Measurements from ENCODE around the gene FAM53A.

FAM53A gene

DNA sequence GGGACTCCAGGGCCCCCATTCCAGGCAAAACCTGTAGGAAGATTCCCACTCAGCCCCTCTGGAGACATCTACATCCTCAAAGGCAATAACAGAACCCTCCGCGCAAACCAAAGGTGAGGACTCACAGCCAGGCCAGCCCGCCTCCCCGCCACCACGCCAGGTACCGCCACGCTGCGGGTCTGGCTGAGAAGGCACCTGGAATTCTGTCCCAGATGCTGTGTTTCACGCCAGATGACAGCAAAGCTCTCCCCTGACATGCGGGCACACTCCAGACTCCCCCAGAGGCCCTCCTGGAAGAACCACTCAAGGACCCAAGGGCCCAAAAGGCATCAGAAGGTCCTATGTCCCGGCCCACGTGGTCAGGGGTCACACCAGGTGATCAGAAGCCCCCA, 59.6 kb downstream of the FAM53A start:
- Histone ChIP-seq H3K27ac (ENCODE audit: extremely low read depth, low read depth, low read length) (no peak overlapping the region), H3K36me3 (ENCODE audit: control insufficient read depth in 2 of 2, insufficient read depth in 1 of 2, low read length in 2 of 2) (no peaks in the 10 kb centered on the region), H3K4me3 (ENCODE audit: low read depth, low read length) (no peak overlapping the region), H3K9me3 (ENCODE audit: control insufficient read depth, insufficient read depth, low read depth, low read length) (no peaks in the 10 kb centered on the region), H3K4me1 (ENCODE audit: control insufficient read depth, insufficient read depth, low read length) (no peaks in the 10 kb centered on the region)
- TF ChIP-seq ZNF274 (IDR thresholded peaks at IDR 0.05; ENCODE audit: low read length) (no peak), ZNF274 (tag by site-specific recombination; IDR thresholded peaks at IDR 0.05; ENCODE audit: borderline replicate concordance) (no peak), ZNF776 (tag by site-specific recombination; IDR thresholded peaks at IDR 0.05; ENCODE audit: borderline replicate concordance) (no peak), BCL11B (tag by site-specific recombination; IDR thresholded peaks at IDR 0.05; ENCODE audit: low read depth) (no peak), ZNF133 (tag by site-specific recombination; IDR thresholded peaks at IDR 0.05) (no peak), HOXC10 (CRISPR knock-in tag; IDR thresholded peaks at IDR 0.05) (no peak), ZNF629 (tag by site-specific recombination; IDR thresholded peaks at IDR 0.05) (no peak), ZBTB8A (tag by site-specific recombination; IDR thresholded peaks at IDR 0.05) (no peak), ZNF37A (tag by site-specific recombination; IDR thresholded peaks at IDR 0.05) (no peak), ZNF571 (tag by site-specific recombination; IDR thresholded peaks at IDR 0.05) (no peak), ZNF791 (tag by site-specific recombination; IDR thresholded peaks at IDR 0.05) (no peak), ZNF549 (tag by site-specific recombination; IDR thresholded peaks at IDR 0.05) (no peak), ZNF473 (tag by site-specific recombination; IDR thresholded peaks at IDR 0.05) (no peak), ZNF561 (tag by site-specific recombination; IDR thresholded peaks at IDR 0.05; ENCODE audit: borderline replicate concordance) (no peak)
- TF ChIP-seq, protein P1, sequence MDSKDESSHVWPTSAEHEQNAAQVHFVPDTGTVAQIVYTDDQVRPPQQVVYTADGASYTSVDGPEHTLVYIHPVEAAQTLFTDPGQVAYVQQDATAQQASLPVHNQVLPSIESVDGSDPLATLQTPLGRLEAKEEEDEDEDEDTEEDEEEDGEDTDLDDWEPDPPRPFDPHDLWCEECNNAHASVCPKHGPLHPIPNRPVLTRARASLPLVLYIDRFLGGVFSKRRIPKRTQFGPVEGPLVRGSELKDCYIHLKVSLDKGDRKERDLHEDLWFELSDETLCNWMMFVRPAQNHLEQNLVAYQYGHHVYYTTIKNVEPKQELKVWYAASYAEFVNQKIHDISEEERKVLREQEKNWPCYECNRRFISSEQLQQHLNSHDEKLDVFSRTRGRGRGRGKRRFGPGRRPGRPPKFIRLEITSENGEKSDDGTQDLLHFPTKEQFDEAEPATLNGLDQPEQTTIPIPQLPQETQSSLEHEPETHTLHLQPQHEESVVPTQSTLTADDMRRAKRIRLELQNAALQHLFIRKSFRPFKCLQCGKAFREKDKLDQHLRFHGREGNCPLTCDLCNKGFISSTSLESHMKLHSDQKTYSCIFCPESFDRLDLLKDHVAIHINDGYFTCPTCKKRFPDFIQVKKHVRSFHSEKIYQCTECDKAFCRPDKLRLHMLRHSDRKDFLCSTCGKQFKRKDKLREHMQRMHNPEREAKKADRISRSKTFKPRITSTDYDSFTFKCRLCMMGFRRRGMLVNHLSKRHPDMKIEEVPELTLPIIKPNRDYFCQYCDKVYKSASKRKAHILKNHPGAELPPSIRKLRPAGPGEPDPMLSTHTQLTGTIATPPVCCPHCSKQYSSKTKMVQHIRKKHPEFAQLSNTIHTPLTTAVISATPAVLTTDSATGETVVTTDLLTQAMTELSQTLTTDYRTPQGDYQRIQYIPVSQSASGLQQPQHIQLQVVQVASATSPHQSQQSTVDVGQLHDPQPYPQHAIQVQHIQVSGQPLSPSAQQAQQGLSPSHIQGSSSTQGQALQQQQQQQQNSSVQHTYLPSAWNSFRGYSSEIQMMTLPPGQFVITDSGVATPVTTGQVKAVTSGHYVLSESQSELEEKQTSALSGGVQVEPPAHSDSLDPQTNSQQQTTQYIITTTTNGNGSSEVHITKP (tag by site-specific recombination; IDR thresholded peaks at IDR 0.05), result no peak
- ChIA-PET CTCF (no interaction called here), POLR2A (no interaction called here)

GRCh38 chr4:1623821-1624518, 60.1 kb downstream of the FAM53A start:
- H3K9me3 ChIP-seq (ENCODE audit: control insufficient read depth, insufficient read depth, low read depth, low read length), result no peaks in the 10 kb centered on the region
- no peak overlapping the region for H3K27ac ChIP-seq (ENCODE audit: extremely low read depth, low read depth, low read length)
- TF ChIP-seq ZNF544 (tag by site-specific recombination; IDR thresholded peaks at IDR 0.05) (no peak), ZNF530 (tag by site-specific recombination; IDR thresholded peaks at IDR 0.05; ENCODE audit: low read depth) (no peak), ZNF423 (tag by site-specific recombination; IDR thresholded peaks at IDR 0.05) (no peak), ZNF10 (tag by site-specific recombination; IDR thresholded peaks at IDR 0.05) (no peak), ZBTB21 (tag by site-specific recombination; IDR thresholded peaks at IDR 0.05) (no peak), ZFP3 (tag by site-specific recombination; IDR thresholded peaks at IDR 0.05; ENCODE audit: low read depth) (no peak), ZNF175 (tag by site-specific recombination; IDR thresholded peaks at IDR 0.05) (no peak), ZNF433 (tag by site-specific recombination; IDR thresholded peaks at IDR 0.05; ENCODE audit: low read depth) (no peak)
- TF ChIP-seq, protein P2, sequence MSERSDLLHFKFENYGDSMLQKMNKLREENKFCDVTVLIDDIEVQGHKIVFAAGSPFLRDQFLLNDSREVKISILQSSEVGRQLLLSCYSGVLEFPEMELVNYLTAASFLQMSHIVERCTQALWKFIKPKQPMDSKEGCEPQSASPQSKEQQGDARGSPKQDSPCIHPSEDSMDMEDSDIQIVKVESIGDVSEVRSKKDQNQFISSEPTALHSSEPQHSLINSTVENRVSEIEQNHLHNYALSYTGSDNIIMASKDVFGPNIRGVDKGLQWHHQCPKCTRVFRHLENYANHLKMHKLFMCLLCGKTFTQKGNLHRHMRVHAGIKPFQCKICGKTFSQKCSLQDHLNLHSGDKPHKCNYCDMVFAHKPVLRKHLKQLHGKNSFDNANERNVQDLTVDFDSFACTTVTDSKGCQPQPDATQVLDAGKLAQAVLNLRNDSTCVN (tag by site-specific recombination; optimal IDR thresholded peaks at IDR 0.05), result no peak
- TF ChIP-seq, protein P3, sequence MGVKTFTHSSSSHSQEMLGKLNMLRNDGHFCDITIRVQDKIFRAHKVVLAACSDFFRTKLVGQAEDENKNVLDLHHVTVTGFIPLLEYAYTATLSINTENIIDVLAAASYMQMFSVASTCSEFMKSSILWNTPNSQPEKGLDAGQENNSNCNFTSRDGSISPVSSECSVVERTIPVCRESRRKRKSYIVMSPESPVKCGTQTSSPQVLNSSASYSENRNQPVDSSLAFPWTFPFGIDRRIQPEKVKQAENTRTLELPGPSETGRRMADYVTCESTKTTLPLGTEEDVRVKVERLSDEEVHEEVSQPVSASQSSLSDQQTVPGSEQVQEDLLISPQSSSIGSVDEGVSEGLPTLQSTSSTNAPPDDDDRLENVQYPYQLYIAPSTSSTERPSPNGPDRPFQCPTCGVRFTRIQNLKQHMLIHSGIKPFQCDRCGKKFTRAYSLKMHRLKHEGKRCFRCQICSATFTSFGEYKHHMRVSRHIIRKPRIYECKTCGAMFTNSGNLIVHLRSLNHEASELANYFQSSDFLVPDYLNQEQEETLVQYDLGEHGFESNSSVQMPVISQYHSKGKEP (tag by site-specific recombination; IDR thresholded peaks at IDR 0.05), result no peak
- CTCF ChIA-PET, result no interaction called here
- H3K36me3 ChIP-seq (ENCODE audit: control insufficient read depth in 2 of 2, insufficient read depth in 1 of 2, low read length in 2 of 2), result no peaks in the 10 kb centered on the region
- H3K4me1 ChIP-seq (ENCODE audit: control insufficient read depth, insufficient read depth, low read length), result no peaks in the 10 kb centered on the region
- no peak overlapping the region for H3K4me3 ChIP-seq (ENCODE audit: low read depth, low read length)
- POLR2A ChIA-PET, result no interaction called here

Data from HEK293 (cell line).